GM12878 (cell line): ENCODE data around the gene HSPA12B. TPM values are rescaled to one million over a fixed set of nuclear protein-coding genes. Genes with fewer than 3 reads are reported as not detected.

Experiments
- ASH2L ChIP-seq: fragments of 300-600, 200-600 bp; sonication (generic); IDR thresholded peaks from 2 replicates; pipeline ENCODE4 v1.6.1; 2017; ENCODE audit warnings: low read depth, mild to moderate bottlenecking, borderline replicate concordance
- EED ChIP-seq: sonication (generic); IDR thresholded peaks from 2 replicates; pipeline ENCODE4 v1.6.1; 2016; ENCODE audit warnings: antibody characterized with exemption, low read depth
- ESRRA ChIP-seq: IDR thresholded peaks from 2 replicates; pipeline ENCODE4 v1.6.1; 2012; ENCODE audit warnings: mild to moderate bottlenecking, low read length, improper control_type of control experiment
- GABPA ChIP-seq: IDR thresholded peaks from 2 replicates; pipeline ENCODE4 v1.6.1; 2014; ENCODE audit warnings: antibody characterized with exemption, low read depth, mild to moderate bottlenecking, inconsistent platforms
- MTA2 ChIP-seq: fragments of 450-650 bp; IDR thresholded peaks from 2 replicates; pipeline ENCODE4 v1.6.1; 2016; ENCODE audit warnings: low read depth, mild to moderate bottlenecking, moderate library complexity
- RBBP5 ChIP-seq: fragments of 200-600 bp; sonication (generic); conservative IDR thresholded peaks from 2 replicates; pipeline ENCODE4 v1.6.1; 2016
- SMARCA5 ChIP-seq: fragments of 450-650 bp; IDR thresholded peaks from 2 replicates; pipeline ENCODE4 v1.6.1; 2017; ENCODE audit warnings: mild to moderate bottlenecking
- SMC3 ChIP-seq: IDR thresholded peaks from 2 replicates; pipeline ENCODE4 v1.6.1; 2011; ENCODE audit warnings: low read length, improper control_type of control experiment, borderline replicate concordance
- TAF1 ChIP-seq: IDR thresholded peaks from 2 replicates; pipeline ENCODE4 v1.6.1; 2011; ENCODE audit warnings: mild to moderate bottlenecking, low read depth, low read length, borderline replicate concordance
- TCF12 ChIP-seq: IDR thresholded peaks from 2 replicates; pipeline ENCODE4 v1.6.1; 2011; ENCODE audit warnings: low read depth, mild to moderate bottlenecking, low read length
- YY1 ChIP-seq: IDR thresholded peaks from 2 replicates; pipeline ENCODE4 v1.6.1; 2011; ENCODE audit warnings: low read depth, mild to moderate bottlenecking, low read length
- ZNF622 ChIP-seq: fragments of 450-650 bp; IDR thresholded peaks from 2 replicates; pipeline ENCODE4 v1.6.1; 2017; ENCODE audit warnings: mild to moderate bottlenecking, inconsistent platforms
- polyA plus RNA-seq, 11 experiments: library from polyadenylated mRNA; depleted of rRNA in 4 of 11; unstranded in 6 of 11; stranded (reverse) in 5 of 11; fragments of >200 nt; fragmentation: Nextera tagmentation in 4 of 11; fragmentation: Illumina TruSeq in 1 of 11; extraction: Ambion mirVana in 4 of 11; extraction: Trizol in 1 of 11; gene quantifications; 1 replicate in 1 of 11; 2 replicates in 10 of 11; pipeline versions ENCODE4 v1.2.1 to v1.2.3, GENCODE V29; 2011 to 2016; ENCODE audit warnings: inconsistent platforms in 2 of 11, missing spikeins in 2 of 11, low read depth in 1 of 11
- total RNA-seq, 4 experiments: library from RNA; depleted of rRNA in 3 of 4; stranded (reverse); fragments of >200 nt in 3 of 4; fragmentation: Illumina TruSeq in 1 of 4; extraction: Trizol in 1 of 4; gene quantifications; 2 replicates each; pipeline versions ENCODE4 v1.2.1 to v1.2.3, GENCODE V29; 2013 to 2021
- TF ChIP-seq, protein P1 (sequence below): fragments of 450-650 bp; IDR thresholded peaks from 2 replicates; pipeline ENCODE4 v1.6.1; 2017; ENCODE audit warnings: mild to moderate bottlenecking, low read depth, inconsistent platforms; ENCODE audit not compliant: poor library complexity, severe bottlenecking
- TF ChIP-seq, protein P2 (sequence below): fragments of 450-650 bp; IDR thresholded peaks from 2 replicates; pipeline ENCODE4 v1.6.1; 2018; ENCODE audit warnings: borderline replicate concordance, mild to moderate bottlenecking; ENCODE audit not compliant: partially characterized antibody
- TF ChIP-seq, protein P3 (sequence below): IDR thresholded peaks from 2 replicates; pipeline ENCODE4 v1.6.1; 2011; ENCODE audit warnings: mild to moderate bottlenecking, low read depth, low read length, moderate library complexity; ENCODE audit not compliant: insufficient replicate concordance
- TF ChIP-seq, protein P4 (sequence below), 3 experiments: IDR thresholded peaks in 2 of 3; conservative IDR thresholded peaks in 1 of 3; 2 replicates each; pipeline ENCODE4 v1.5.1; 2011; ENCODE audit warnings: low read depth in 3 of 3, low read length in 3 of 3, mild to moderate bottlenecking in 3 of 3, control low read depth in 2 of 3, moderate library complexity in 2 of 3, inconsistent platforms in 1 of 3, mixed read lengths in 1 of 3; ENCODE audit not compliant: control insufficient read depth in 2 of 3, insufficient read depth in 1 of 3; ENCODE audit errors: extremely low read depth in 1 of 3
- TF ChIP-seq, protein P5 (sequence below): fragments of 150-350 bp; IDR thresholded peaks from 2 replicates; pipeline ENCODE4 v1.6.1; 2016; ENCODE audit warnings: low read depth, low read length

Gene HSPA12B
- total and polyA plus RNA-seq, 10 of the 15 experiments (the other 5 are each of a cell fraction or from before 2014, with no cell fraction given), result 0.08 TPM; not detected in 9

DNA sequence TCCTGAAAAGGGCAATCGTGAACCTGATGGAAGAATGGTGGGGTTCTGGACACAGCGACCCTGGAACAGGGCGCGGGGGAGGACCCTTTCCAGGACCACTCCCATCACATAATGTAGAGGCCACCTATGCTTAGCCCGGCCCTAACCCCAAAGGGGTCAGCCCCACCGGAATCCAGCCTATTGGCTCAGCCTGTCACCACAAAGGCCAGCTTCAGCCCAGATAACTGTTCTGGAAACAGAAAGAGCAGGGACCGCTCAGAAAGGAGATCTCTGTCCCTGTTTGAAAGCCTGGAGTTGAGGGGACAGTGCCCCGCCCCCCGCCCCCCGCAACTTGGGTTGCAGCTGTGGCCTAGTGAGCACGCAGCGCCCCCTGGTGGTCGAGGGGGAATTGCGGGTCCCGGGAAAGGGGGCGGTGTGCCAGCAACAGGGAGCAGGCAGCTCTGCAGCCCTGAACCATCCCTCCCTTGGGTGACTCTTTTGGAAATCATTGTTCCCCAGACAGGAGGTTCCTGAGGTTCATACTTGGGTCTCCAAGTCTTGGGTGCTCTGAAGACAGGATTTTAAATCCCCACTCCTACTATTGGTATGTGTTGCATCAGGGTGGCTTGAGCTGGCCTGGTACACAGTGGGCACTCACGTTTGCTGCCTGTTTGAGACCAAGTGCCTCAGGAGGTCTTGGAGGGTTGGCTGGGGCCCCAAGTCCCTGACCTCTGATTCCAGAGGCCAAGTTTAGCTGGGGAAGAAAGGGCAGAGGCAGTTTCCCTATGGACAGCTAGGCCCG is 21.6 kb upstream of the HSPA12B start (continued):
- TF ChIP-seq TCF12 (0 out of 2 replicates have a peak, but pooled peaks have one; percentile 44), MTA2 (no peak), ZNF622 (no peak), TAF1 (no peak), YY1 (peak; percentile 67; the same call in 1 of the 2 replicates), ESRRA (no peak), EED (no peak), RBBP5 (no peak), SMARCA5 (no peak), ASH2L (no peak), GABPA (no peak), SMC3 (peak; percentile 84)
- TF ChIP-seq, protein P1, sequence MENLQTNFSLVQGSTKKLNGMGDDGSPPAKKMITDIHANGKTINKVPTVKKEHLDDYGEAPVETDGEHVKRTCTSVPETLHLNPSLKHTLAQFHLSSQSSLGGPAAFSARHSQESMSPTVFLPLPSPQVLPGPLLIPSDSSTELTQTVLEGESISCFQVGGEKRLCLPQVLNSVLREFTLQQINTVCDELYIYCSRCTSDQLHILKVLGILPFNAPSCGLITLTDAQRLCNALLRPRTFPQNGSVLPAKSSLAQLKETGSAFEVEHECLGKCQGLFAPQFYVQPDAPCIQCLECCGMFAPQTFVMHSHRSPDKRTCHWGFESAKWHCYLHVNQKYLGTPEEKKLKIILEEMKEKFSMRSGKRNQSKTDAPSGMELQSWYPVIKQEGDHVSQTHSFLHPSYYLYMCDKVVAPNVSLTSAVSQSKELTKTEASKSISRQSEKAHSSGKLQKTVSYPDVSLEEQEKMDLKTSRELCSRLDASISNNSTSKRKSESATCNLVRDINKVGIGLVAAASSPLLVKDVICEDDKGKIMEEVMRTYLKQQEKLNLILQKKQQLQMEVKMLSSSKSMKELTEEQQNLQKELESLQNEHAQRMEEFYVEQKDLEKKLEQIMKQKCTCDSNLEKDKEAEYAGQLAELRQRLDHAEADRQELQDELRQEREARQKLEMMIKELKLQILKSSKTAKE, result no peak
- TF ChIP-seq, protein P2, sequence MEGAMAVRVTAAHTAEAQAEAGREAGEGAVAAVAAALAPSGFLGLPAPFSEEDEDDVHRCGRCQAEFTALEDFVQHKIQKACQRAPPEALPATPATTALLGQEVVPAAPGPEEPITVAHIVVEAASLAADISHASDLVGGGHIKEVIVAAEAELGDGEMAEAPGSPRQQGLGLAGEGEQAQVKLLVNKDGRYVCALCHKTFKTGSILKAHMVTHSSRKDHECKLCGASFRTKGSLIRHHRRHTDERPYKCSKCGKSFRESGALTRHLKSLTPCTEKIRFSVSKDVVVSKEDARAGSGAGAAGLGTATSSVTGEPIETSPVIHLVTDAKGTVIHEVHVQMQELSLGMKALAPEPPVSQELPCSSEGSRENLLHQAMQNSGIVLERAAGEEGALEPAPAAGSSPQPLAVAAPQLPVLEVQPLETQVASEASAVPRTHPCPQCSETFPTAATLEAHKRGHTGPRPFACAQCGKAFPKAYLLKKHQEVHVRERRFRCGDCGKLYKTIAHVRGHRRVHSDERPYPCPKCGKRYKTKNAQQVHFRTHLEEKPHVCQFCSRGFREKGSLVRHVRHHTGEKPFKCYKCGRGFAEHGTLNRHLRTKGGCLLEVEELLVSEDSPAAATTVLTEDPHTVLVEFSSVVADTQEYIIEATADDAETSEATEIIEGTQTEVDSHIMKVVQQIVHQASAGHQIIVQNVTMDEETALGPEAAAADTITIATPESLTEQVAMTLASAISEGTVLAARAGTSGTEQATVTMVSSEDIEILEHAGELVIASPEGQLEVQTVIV, result no peak
- TF ChIP-seq, protein P3, sequence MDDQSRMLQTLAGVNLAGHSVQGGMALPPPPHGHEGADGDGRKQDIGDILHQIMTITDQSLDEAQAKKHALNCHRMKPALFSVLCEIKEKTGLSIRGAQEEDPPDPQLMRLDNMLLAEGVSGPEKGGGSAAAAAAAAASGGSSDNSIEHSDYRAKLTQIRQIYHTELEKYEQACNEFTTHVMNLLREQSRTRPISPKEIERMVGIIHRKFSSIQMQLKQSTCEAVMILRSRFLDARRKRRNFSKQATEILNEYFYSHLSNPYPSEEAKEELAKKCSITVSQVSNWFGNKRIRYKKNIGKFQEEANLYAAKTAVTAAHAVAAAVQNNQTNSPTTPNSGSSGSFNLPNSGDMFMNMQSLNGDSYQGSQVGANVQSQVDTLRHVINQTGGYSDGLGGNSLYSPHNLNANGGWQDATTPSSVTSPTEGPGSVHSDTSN, result no peak
- TF ChIP-seq, protein P4, sequence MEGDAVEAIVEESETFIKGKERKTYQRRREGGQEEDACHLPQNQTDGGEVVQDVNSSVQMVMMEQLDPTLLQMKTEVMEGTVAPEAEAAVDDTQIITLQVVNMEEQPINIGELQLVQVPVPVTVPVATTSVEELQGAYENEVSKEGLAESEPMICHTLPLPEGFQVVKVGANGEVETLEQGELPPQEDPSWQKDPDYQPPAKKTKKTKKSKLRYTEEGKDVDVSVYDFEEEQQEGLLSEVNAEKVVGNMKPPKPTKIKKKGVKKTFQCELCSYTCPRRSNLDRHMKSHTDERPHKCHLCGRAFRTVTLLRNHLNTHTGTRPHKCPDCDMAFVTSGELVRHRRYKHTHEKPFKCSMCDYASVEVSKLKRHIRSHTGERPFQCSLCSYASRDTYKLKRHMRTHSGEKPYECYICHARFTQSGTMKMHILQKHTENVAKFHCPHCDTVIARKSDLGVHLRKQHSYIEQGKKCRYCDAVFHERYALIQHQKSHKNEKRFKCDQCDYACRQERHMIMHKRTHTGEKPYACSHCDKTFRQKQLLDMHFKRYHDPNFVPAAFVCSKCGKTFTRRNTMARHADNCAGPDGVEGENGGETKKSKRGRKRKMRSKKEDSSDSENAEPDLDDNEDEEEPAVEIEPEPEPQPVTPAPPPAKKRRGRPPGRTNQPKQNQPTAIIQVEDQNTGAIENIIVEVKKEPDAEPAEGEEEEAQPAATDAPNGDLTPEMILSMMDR (IDR thresholded peaks at IDR 0.05 in 2 of 3, conservative IDR thresholded peaks at IDR 0.05 in 1 of 3; ENCODE audit: control insufficient read depth in 2 of 3, extremely low read depth in 1 of 3, insufficient read depth in 1 of 3, low read depth in 3 of 3, low read length in 3 of 3), result peak; percentile 84 to 93 (median 85)
- TF ChIP-seq, protein P5, sequence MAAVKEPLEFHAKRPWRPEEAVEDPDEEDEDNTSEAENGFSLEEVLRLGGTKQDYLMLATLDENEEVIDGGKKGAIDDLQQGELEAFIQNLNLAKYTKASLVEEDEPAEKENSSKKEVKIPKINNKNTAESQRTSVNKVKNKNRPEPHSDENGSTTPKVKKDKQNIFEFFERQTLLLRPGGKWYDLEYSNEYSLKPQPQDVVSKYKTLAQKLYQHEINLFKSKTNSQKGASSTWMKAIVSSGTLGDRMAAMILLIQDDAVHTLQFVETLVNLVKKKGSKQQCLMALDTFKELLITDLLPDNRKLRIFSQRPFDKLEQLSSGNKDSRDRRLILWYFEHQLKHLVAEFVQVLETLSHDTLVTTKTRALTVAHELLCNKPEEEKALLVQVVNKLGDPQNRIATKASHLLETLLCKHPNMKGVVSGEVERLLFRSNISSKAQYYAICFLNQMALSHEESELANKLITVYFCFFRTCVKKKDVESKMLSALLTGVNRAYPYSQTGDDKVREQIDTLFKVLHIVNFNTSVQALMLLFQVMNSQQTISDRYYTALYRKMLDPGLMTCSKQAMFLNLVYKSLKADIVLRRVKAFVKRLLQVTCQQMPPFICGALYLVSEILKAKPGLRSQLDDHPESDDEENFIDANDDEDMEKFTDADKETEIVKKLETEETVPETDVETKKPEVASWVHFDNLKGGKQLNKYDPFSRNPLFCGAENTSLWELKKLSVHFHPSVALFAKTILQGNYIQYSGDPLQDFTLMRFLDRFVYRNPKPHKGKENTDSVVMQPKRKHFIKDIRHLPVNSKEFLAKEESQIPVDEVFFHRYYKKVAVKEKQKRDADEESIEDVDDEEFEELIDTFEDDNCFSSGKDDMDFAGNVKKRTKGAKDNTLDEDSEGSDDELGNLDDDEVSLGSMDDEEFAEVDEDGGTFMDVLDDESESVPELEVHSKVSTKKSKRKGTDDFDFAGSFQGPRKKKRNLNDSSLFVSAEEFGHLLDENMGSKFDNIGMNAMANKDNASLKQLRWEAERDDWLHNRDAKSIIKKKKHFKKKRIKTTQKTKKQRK, result no peak
